Uterus (tissue), 2 donors: ENCODE results near the gene HLCS.

ENCODE experiments used
- CTCF ChIP-seq, 4 experiments: fragments of 200-600 bp in 2 of 4; fragments of 450-650 bp in 2 of 4; sonication (generic) in 2 of 4; IDR thresholded peaks; one replicate each; pipeline ENCODE4 v1.5.1; 2016 to 2019; ENCODE audit warnings: antibody characterized with exemption in 4 of 4, mild to moderate bottlenecking in 2 of 4, moderate library complexity in 1 of 4
- POLR2A ChIP-seq, 2 donors: fragments of 450-650 bp; IDR thresholded peaks; one replicate each; pipeline ENCODE4 v1.6.1; 2016; ENCODE audit warnings: antibody characterized with exemption in 2 of 2, mild to moderate bottlenecking in 1 of 2, moderate library complexity in 1 of 2

GRCh38 chr21:36922861-36923260 is 43.6 kb downstream of the HLCS start:
- TF ChIP-seq CTCF (IDR thresholded peaks at IDR 0.05) (no peak), POLR2A (IDR thresholded peaks at IDR 0.05) (no peak)
